Adipocyte (in vitro differentiated cells): Measurements from ENCODE around the gene UMODL1.
A peak's percentile ranks its signal among the peaks of the same experiment; 100 is the strongest.

ENCODE experiments used
- DNase-seq: peaks from one replicate; pipeline ENCODE4 v3.0.0-alpha.2; 2015; ENCODE audit warnings: low read depth
- H3K27me3 ChIP-seq: replicated peaks from 2 replicates; pipeline ENCODE4 v1.7.0; 2013; ENCODE audit warnings: mild to moderate bottlenecking, low read length, moderate library complexity; ENCODE audit not compliant: control insufficient read depth, insufficient read depth
- H3K36me3 ChIP-seq: 2 replicates; pipeline ENCODE4 v1.7.0; 2013; ENCODE audit warnings: low read length, mild to moderate bottlenecking, moderate library complexity; ENCODE audit not compliant: control insufficient read depth, insufficient read depth, severe bottlenecking
- H3K4me1 ChIP-seq: 2 replicates; pipeline ENCODE4 v1.7.0; 2013; ENCODE audit warnings: mild to moderate bottlenecking, low read length, moderate library complexity; ENCODE audit not compliant: control insufficient read depth, insufficient read depth
- H3K4me3 ChIP-seq: 2 replicates; pipeline ENCODE4 v1.7.0; 2013; ENCODE audit warnings: mild to moderate bottlenecking, low read length, moderate library complexity
- H3K9ac ChIP-seq: 2 replicates; pipeline ENCODE4 v1.7.0; 2013; ENCODE audit warnings: mild to moderate bottlenecking, low read length, moderate library complexity
- H3K9me3 ChIP-seq: 2 replicates; pipeline ENCODE4 v1.7.0; 2013; ENCODE audit warnings: mild to moderate bottlenecking, low read length, moderate library complexity; ENCODE audit not compliant: control insufficient read depth

Gene UMODL1

DNA sequence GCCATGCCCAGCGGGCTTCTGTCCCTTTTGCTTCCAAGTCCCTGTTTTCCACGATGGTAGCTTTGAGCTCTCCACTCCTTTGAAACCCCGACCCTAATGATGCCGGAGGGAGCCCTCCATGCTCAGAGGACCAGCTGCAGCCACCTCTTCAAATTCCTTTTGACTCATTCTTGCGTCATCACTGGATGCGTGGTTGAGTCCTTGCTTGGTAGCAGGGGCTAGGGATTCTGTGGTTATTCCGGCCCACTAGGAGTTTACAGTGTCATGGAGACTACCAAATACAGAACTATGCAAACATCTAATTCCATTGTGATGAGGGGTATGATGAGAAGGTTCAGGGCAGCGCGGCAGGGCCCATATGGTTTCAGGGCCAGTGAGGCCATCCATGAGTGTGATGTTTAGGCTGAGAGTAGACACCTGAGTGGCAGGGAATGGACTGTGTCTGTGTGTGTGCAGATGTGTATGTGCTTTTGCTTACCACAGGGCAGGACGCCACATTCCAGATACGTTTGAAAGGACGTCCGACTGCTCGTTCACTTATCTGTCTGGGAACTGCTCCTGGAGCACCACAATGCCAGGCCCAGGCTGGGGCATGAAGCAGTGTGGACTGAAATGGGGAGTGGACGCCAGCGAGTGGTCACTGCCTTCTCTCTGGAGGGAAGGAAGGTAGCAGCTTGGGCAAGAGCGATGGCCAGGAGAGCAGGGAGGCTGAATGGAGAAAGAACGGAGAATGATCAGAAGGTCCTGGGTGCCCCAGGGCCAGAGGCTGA lies 30.5 kb upstream of the UMODL1 start:
- H3K9ac ChIP-seq = peak overlapping the region; percentile 44
- H3K36me3 ChIP-seq = no peaks in the 10 kb centered on the region
- DNase-seq = peak; percentile 92
- H3K4me3 ChIP-seq = no peak overlapping the region
- H3K4me1 ChIP-seq = peaks cover 23% of the 10 kb centered on the region
- no peaks in the 10 kb centered on the region for H3K27me3 ChIP-seq
- H3K9me3 ChIP-seq = no peaks in the 10 kb centered on the region

DNA sequence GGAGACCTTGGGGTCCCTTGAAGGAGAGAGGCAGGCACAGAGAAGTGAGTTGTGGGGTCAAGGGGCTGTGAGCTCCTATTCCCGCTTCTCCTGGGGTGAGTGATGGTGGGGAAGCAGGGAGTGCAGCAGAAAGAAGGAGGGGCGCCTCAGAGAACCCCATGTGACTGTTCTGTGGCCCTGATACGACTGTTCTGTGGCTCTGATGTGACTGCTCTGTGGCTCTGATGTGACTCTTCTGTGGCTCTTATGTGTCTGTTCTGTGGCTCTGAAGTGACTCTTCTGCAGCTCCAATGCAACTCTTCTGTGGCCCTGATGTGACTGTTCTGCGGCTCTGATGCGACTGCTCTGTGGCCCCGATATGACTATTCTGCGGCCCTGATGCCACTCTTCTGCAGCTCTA lies 29.9 kb upstream of the UMODL1 start:
- Histone ChIP-seq H3K27me3 (no peaks in the 10 kb centered on the region), H3K9ac (no peak overlapping the region), H3K4me3 (no peak overlapping the region), H3K4me1 (peaks cover 23% of the 10 kb centered on the region), H3K9me3 (no peaks in the 10 kb centered on the region), H3K36me3 (no peaks in the 10 kb centered on the region)
- DNase-seq = no peak

DNA sequence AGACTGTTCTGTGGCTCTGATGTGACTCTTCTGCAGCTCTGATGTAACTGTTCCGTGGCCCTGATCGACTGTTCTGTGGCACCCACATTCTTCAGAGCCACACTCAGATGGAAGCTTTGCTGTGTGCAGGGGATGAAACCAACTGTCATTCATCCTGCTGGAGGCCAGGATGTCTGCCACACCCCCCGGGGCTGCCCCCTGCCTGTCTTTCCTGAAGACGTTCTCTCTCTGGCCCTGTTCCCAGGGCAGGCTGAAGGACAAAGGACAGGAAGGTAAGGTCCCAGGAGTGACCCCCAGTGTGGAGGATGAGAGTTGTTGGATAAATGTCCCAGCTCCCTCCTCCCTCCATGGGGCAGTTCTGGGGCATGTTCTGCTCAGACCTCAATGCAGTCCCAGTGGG lies 29.4 kb upstream of the UMODL1 start:
- peaks cover 23% of the 10 kb centered on the region for H3K4me1 ChIP-seq
- H3K27me3 ChIP-seq = no peaks in the 10 kb centered on the region
- H3K9ac ChIP-seq = no peak overlapping the region
- DNase-seq = no peak
- no peaks in the 10 kb centered on the region for H3K36me3 ChIP-seq
- no peak overlapping the region for H3K4me3 ChIP-seq
- H3K9me3 ChIP-seq = no peaks in the 10 kb centered on the region

DNA sequence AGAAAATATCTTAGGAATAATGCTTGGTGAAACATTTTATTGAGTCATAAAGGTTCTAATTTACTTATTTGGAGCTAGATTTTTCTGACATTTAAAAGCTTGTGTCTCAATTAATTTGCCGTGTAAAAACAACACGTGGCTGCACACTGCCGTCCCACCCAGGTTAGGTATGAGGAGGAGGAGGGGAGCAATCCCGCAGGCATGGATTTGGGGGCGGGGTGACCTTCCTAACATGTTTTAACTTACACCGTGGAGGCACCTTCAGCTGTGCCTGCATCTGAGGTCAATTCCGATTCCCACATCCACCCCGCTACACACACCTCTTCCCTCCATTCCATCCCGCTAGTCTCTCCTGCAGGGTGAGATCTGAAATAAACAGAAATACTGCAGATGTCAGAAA lies 28.5 kb upstream of the UMODL1 start:
- no peaks in the 10 kb centered on the region for H3K9me3 ChIP-seq
- peaks cover 26% of the 10 kb centered on the region for H3K4me1 ChIP-seq
- no peak overlapping the region for H3K9ac ChIP-seq
- H3K36me3 ChIP-seq = no peaks in the 10 kb centered on the region
- no peak for DNase-seq
- no peaks in the 10 kb centered on the region for H3K27me3 ChIP-seq
- H3K4me3 ChIP-seq = no peak overlapping the region

DNA sequence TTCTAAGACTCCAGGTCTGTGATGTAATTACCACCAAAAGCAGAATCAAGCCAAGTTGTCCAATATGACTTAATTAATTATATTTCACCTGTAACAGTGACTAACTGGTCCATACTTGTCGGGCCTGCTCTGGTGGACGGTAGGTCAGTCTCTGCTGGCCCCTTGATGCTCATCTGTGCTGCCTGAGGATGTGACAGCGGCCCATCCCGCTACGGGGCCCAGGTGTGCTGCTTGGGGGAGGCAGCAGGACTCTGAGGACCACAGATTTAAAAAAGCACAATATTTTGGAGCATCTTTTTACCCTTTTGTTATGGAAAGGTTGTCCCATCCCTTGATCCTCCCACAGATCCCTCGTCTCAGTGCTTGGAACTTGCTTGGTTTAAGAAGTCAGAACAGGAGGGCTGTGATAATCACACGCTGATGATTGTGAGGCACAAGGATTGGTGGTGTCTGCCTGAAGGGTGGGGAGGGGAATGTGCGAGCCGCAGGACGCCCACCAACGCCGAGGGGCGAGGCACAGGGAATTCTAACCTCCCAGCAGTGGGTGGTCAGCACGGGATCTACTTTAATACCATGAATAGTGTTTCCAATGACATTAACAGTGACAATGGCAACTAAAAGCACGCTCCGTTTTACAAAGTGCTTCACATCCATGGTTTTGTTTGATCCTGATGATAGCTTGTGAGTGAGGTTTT lies 27.8 kb upstream of the UMODL1 start:
- H3K9ac ChIP-seq = no peak overlapping the region
- no peaks in the 10 kb centered on the region for H3K9me3 ChIP-seq
- no peak for DNase-seq
- no peaks in the 10 kb centered on the region for H3K36me3 ChIP-seq
- H3K27me3 ChIP-seq = no peaks in the 10 kb centered on the region
- no peak overlapping the region for H3K4me3 ChIP-seq
- H3K4me1 ChIP-seq = peaks cover 32% of the 10 kb centered on the region

DNA sequence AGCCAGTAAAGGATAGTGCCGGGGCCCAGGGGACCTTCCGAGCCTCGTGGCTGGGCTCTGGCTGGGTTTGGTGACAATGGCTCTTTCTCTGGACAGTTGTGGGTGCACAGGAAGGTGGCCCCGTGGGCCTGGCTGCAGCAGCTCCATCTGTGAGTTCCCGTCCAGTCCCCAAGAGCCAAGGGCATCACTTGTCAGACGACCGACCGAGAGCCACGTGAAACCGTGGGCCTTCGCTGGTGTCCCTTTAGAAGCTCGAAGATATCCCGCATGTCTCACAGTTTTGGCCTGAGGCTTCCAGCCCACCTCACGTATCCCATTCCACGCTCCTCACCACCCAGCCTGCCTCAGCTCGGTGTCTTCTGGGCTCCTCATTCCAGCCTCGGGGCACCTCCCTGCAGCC lies 27.2 kb upstream of the UMODL1 start:
- no peak overlapping the region for H3K9ac ChIP-seq
- peaks cover 31% of the 10 kb centered on the region for H3K4me1 ChIP-seq
- no peaks in the 10 kb centered on the region for H3K9me3 ChIP-seq
- no peaks in the 10 kb centered on the region for H3K27me3 ChIP-seq
- no peaks in the 10 kb centered on the region for H3K36me3 ChIP-seq
- no peak for DNase-seq
- H3K4me3 ChIP-seq = no peak overlapping the region

DNA sequence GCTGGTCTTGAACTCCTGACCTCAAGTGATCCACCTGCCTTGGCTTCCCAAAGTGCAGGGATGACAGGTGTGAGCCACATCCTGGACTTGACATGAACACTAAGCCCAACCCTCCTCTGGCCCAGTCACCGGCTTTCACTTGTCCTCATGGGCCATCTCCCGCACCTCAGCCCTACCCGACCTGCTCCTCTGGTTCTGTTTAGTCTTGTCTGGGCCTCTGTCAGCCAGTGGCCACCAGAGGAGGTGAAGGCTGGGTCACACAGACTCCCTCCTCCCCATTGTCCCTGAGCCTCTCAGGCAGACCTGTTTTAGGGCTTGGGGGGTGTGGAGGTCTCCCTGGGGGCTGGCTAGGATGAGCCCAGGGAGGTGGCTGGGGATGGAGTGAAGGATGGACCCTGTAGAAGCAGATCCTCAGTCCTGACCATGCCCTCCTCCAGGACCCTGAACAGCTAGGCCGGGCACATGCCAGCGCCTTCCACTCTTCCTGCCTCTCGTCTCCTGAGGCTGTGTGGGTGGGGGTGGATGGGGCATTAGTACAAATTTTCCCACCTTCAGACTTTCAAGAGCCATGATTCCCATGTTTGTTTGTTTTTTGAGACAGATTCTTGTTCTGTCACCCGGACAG lies 26.1 kb upstream of the UMODL1 start:
- no peak for DNase-seq
- Histone ChIP-seq H3K9ac (no peak overlapping the region), H3K4me1 (peaks cover 21% of the 10 kb centered on the region), H3K4me3 (no peak overlapping the region), H3K36me3 (no peaks in the 10 kb centered on the region), H3K27me3 (no peaks in the 10 kb centered on the region), H3K9me3 (no peaks in the 10 kb centered on the region)

DNA sequence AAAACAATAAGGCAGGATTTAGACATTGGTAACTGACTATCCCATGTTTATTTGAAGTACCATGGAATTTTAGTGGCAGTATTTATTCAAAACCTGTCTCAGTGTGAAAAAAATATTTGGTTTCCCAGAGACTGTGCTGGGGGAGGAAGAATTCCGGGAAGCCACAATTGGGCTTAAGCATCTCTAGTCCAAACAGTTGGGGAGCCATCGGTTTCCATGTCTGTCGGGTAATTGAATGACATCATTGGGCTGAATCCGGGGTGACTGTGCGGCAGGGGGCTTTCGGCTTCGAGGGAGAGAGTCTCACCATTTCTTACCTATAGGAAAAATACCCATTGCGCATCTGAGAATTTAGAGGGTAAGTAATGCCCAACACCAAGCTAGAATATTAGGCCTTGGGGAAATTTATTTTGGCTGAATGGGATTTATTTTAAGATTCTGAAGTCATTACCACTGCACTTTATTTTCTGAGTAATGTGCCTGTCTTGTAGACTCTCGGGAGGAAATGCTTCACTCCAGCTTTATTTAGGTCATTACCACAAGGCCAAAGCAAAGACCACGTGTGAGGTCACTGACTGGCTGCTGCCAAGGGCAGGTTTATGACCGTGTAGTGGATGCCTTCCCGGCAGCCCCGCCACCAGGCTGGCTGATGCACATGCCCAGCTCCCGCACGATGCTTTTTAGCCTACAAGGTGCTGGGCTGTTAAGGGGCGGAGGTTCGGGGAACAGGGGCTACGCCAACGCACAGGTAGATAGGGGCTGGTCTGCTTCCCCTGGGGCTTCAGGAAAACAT lies 23.1 kb upstream of the UMODL1 start:
- Histone ChIP-seq H3K36me3 (no peaks in the 10 kb centered on the region), H3K4me3 (no peak overlapping the region), H3K9me3 (no peaks in the 10 kb centered on the region), H3K9ac (no peak overlapping the region), H3K27me3 (no peaks in the 10 kb centered on the region), H3K4me1 (peaks cover 11% of the 10 kb centered on the region)
- DNase-seq = peak; percentile 61

DNA sequence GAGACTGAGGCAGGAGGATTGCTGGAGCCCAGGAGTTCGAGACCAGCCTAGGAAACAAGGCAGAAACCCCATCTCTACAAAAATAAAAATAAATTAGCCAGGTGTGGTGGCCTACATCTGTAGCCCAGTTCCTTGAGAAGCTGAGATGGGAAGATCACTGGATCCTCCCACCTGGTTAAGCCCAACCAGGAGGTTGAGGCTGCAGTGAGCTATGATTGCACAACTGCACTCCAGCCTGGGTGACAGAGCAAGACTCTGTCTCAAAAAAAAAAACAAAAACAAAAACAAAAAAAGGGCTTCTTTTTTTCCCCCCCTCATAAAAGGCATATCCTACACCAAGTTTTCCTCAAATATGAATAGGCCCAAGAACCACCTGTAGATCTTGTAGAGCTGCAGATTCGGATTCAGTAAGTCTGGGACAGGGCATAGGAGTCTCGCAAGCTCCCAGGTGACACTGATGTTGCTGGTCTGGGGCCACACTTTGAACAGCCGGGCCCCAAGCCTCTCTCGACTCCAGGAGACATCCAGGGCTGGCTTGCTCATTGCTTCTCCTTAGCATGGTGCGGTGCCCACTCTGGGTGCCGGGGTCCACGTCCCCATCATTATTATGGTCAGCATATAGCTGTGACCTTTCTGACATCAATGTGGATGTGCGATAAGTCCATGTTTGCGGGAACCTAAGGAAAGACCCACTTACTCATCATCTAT lies 22.1 kb upstream of the UMODL1 start:
- Histone ChIP-seq H3K4me1 (peaks cover 11% of the 10 kb centered on the region), H3K9ac (no peak overlapping the region), H3K36me3 (no peaks in the 10 kb centered on the region), H3K4me3 (no peak overlapping the region), H3K27me3 (no peaks in the 10 kb centered on the region), H3K9me3 (peaks cover 5% of the 10 kb centered on the region)
- DNase-seq = no peak

DNA sequence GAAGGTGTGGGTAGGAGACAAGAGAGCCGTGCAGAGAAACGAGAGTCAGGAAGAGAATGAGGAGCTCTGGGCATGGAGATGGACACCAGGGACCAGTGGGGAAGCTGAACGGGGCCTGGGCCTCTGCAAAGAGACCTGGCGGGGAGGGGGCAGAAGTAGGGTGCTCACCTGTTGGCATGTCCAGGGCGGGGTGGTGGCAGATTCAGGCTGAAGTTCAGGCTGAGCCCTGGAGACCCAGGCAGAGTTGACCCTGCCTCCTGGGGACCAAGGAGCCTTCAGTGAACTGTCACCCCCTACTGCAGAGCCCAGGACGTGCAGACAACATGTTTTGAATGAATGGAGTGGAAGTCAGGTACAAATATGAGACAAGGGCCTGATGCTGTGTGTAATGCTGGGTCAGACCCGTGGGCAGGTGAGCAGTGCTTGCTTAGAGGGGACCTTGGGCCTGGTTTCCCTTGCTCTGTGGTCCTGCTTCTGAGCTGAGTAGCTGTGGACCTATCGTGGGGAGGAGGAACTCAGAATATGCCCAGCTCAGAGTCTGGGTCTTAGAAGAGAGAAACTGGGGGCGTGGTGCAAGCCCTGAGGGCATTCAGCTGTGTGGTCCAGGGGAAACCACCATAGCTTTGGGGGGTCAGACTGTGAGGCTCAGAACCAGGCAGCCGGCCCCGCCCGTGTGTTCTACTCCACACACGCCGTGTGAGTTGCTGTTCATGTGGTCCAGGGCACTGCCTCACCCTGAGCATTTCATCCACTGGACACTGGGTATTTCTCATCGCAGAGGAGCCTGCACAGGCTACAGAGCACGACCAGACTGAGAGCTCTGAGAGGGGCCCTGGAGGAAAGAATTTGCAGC lies 21.3 kb upstream of the UMODL1 start:
- peaks cover 11% of the 10 kb centered on the region for H3K4me1 ChIP-seq
- H3K9ac ChIP-seq = no peak overlapping the region
- peaks cover 5% of the 10 kb centered on the region for H3K9me3 ChIP-seq
- no peaks in the 10 kb centered on the region for H3K36me3 ChIP-seq
- no peak overlapping the region for H3K4me3 ChIP-seq
- H3K27me3 ChIP-seq = peaks cover 7% of the 10 kb centered on the region
- no peak for DNase-seq
